Activated naive CD4-positive, alpha-beta T cell treated with Interleukin-2 at 50 U/mL for 16 hours (primary cell): ENCODE data around the gene NUDT17.

ENCODE experiments used
- DNase-seq: peaks from one replicate; pipeline ENCODE4 v3.0.0-alpha.2; 2020

Gene NUDT17

DNA sequence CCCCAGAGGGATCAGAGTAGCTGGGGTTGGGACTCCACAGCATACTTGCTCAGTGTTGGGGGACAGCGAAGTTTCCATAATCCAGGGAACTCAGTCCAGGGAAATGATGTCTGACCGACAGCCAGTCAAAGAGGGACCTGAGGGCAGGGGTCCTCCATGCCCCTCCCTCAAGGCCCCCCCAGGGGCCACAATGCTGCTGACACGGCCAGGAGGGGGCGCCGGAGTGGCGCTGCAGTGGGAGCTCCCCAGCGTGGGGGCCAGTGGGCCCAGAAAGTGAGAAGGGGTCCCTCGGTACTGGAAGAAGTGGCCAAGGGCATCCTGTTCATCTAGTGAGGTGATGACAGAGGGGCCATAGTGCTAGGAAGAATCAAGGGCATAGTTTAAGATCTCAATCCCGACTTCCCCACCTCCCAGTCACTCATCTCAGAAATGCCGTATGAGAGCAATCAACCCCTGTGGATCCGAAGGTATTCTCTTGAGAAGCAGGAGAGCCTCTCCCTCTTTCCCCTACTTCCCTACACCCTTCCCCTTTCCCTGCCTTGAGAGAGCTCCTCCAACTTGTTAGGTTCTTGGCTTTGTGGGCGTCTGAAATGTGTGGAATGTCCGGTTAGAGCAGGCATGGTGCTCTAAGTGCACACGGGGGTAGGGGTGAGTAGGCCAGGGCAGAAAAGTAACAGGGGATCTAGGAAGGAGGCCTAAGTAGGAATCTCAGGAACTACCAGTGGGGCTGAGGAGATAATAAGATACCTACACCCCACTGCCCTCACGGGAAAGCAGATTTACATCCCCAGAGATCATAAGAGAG is 4.1 kb downstream of the NUDT17 start:
- DNase-seq = no peak

GRCh38 chr1:145855426-145855948 is 10.1 kb downstream of the NUDT17 start:
- DNase-seq = no peak

DNA sequence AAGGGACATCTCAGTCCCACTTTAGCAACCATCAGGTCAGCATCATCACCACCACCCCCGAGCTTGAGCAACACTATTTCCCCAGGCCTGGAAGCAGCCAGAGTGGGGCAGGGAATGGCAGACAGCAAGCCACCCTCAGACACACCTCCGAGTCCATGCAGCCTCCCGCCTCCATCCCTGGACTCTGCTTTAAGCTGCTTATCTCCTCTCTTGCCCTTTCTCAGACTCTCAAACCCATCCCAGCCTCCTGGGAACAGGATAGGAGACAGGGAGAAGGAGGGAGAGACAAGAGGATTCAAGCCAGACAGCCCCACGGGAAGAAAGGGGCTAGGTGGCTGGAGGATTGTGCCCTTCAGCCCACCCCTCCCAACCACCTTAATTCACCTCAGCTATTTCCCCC is 11.7 kb downstream of the NUDT17 start:
- DNase-seq = no peak

DNA sequence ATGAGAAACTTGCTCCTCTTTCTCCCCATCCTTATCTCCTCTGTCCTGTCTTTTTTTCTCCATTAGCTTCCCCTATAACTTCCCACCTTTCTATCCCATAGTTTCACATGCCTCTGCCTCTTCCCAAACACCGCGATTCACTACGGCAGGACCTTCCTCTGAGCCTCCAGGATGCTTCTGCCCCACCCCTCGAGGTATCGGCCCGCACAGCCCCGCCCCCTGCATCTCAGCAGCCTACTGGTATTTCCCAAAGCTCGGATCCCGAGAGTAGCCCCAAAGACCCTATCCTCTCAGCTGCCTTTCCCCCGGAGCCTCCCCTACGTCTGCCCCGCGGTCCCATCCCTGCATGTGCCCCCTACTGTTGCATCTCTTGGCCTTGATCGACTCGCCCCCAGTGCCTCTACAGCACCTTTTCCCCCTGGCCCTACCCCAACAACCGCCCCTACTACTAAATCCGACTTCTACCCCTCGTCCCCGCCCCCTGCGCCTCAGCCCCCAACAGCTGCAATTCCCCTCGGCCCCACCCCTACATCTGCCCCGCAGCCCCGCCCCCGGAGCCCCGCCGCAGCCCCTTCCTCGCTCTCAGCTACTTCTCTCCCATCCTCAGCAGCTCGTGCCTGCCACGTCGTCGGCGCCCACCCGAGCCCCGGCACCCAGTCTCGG is 12.9 kb downstream of the NUDT17 start:
- DNase-seq = peak; percentile 53

GRCh38 chr1:145858901-145859490 is 13.6 kb downstream of the NUDT17 start, which contains the start of gene PIAS3:
TSS of gene PIAS3 (minus strand) at chr1:145859081. CDS start at chr1:145858990, 91 bp downstream.
- DNase-seq = peak; percentile 86

- peak; percentile 84 for DNase-seq
Observed at GRCh38 chr1:145859491-145860023, 14.1 kb downstream of the NUDT17 start.

- DNase-seq = no peak
Observed at GRCh38 chr1:145863282-145864018, 18.0 kb downstream of the NUDT17 start.

DNA sequence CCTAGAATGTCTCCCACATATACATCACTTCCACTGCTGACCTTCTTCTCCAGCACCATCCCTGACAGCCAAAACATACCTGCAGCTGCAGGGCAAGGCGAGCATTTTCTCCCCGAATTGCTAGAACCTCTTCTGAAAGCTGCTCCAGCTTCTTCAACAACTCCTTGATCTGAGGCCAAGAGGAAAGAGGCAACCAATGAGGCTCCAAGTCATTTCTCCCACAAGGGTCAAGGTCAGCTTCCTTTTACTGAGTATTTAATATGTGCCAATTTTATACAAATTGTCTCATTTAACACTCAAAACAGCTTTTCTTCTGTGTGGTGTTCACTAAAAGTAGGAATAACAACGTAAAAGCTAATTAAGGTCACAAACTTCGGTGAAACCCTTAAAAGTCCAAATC is 22.8 kb downstream of the NUDT17 start:
- DNase-seq = no peak

DNA sequence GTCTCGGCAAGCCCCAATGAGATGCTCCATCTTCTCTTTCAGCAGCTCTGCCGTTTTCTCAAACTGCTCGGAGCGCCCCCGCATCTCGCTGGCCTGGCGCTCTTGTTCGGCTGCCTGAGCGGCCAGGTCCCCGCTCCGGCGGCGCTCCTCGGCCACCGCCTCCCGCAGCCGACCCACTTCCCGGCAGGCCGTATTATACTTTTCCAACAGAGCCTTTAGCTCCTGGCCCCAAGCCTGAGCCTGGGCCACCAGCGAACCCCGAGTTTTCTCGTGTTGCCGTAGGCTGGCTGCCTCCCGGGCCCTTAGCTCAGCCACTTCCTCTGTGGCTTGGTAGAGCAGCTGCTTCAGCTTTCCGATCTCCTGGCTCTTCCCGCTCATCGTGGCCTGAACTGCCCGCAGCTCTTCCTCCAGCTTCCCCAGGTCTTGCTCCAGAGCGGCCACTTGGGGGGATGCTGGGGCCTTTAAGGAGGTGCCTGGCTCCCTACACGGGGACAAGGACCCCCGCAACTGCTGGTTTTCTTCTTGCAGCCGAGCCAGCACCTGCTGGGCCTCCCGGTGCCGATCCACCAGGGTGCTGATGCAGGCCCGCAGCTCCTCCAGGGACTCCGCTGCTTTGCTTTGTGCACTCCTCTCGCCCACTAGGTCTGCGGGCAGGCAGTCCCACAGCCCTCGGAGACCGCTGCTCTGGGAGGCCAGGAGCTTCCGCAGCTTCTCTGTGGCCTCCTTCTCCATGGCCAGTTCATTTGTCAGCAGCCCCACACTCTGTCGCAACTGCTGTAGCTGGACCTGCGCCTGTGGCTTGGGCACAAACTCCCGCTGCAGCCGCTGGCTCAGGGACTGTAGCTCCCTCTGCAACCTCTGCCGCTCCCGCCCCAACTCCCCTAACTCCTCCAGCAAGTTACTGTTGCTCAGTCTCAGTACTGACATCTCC is 26.8 kb downstream of the NUDT17 start:
- peak; percentile 37 for DNase-seq

- DNase-seq = no peak
Observed at GRCh38 chr1:145874646-145875045, 29.2 kb downstream of the NUDT17 start.

- DNase-seq = no peak
Observed at GRCh38 chr1:145877923-145878486, 32.6 kb downstream of the NUDT17 start.

- DNase-seq = no peak
Observed at GRCh38 chr1:145878724-145879123, 33.3 kb downstream of the NUDT17 start.

- DNase-seq = no peak
Observed at GRCh38 chr1:145879775-145880174, 34.3 kb downstream of the NUDT17 start.

DNA sequence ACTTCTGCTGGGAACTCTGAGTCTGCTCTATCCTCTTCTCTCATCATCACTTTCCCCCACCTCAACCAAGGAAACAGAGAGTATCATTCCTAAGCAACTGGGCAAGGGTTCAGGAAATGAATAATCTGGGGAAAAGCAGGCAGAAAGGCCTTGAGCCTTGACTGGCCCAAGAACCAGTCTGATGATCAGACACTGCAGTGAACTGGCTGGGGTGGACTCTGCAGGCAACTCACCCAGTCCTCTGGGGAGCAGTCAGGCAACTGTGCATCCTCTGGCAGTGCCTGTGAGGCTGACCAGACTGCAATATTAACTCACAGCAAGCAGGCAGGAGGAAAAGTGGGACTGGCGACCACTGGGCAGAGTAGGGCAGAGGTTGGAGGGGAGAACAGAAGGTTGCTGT is 39.2 kb downstream of the NUDT17 start:
- no peak for DNase-seq

DNA sequence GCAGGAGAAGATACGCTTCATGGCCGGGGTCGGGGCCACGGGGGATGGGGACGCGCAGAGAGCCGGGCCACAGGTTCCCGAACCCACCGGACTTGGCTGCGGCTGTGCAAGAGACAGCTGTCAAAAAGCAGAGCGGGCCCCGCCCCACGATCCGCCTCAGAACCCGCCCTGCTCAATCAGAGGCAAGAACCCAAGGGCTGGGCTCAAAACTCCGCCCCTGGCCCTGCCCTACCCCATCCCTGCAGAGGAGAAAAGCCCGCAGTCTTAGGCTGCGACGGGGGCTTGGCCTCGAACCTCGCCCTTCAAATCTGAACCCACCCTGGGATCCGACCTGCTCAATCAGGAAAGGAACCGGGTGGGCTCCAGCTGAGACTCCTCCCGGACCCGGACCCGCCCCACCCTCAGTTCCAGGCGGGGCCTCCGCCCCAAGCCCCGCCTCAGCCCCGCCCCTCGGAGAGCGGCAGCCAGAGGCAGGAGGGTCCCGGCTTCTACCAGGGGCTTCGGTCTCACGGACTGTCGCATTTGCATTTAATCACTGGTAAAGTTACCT is 40.4 kb downstream of the NUDT17 start, which contains the start of gene ANKRD35:
Gene ANKRD35 (minus strand): TSS at position 129 of the 550 bp plus-strand sequence. CDS start 108 bp downstream, at position 21.
- DNase-seq = peak; percentile 92

DNA sequence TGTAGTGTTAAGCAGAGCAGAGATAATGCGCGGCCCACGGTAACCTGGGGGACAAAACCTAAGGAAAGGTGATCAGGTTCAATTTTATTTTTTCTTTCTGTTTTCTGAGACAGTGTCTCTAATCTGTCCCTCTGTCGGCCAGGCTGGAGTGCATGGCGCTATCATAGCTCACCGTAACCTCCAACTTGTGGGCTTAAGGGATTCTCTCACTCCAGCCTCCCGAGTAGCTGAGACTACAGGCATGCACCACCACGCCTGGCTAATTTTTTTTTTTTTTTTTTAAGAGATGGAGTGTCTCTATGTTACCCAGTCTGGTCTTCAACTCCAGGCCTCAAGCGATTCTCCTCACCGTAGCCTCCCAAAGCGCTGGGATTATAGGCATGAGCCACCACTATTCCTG is 41.0 kb downstream of the NUDT17 start:
- no peak for DNase-seq

- DNase-seq = no peak
Observed at GRCh38 chr1:145886816-145887215, 41.4 kb downstream of the NUDT17 start.

DNA sequence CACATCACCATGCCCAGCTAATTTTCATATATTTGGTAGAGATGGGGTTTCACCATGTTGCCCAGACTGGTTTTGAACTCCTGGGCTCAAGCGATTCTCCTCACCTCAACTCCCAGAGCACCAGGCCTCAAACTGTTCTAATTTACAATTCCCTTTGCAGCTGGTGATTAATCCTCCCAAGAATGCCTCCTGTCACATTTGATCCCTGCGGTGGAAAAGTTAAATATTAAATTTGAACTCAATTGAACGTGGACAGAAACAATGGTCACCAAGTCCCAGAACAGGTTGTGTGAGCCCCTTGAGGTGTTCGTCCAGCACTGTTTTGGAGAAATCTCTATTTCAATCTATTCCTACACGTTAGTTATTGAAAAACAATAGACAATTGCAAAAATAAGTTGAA is 42.2 kb downstream of the NUDT17 start:
- no peak for DNase-seq

DNA sequence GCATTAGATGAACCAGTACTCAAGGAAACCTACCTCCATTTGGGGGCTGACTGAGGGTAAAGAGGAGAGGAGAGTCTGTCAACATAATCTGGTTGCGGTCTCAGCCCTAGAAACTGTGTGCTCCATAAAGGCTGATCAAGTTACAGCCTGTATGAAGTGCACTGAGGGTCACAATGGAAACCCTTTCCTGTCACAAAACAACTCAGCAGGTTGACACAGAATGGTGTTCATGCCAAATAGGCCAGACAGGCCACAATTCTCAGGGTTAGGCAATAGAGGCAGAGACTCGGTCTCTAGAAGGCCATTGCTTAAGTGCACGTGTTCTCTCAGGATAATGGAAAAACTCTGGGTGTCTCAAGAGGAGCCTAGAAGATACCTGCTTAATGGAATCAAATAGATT is 44.3 kb downstream of the NUDT17 start:
- DNase-seq = no peak

- no peak for DNase-seq
Observed at GRCh38 chr1:145891143-145891542, 45.7 kb downstream of the NUDT17 start.
